HL-60 (cell line): ENCODE data around the gene ELP2.

Source experiments
- DNase-seq, 2 experiments: peaks; one replicate each; pipeline ENCODE4 v3.0.0-alpha.2; 2010 to 2020; ENCODE audit warnings: low read depth in 1 of 2, low spot score in 1 of 2
- H3K27ac ChIP-seq: fragments of 250-450 bp; sonication (Bioruptor Pico); replicated peaks from 2 replicates; pipeline ENCODE4 v1.5.1; 2020; ENCODE audit warnings: mild to moderate bottlenecking, moderate library complexity
- H3K27me3 ChIP-seq: fragments of 250-450 bp; sonication (Bioruptor Pico); 2 replicates; pipeline ENCODE4 v1.5.1; 2021; ENCODE audit warnings: mild to moderate bottlenecking, moderate library complexity; ENCODE audit not compliant: insufficient read depth, poor library complexity, severe bottlenecking
- H3K4me3 ChIP-seq: replicated peaks from 2 replicates; pipeline ENCODE4 v1.5.1; 2011; ENCODE audit warnings: mild to moderate bottlenecking, control low read depth, low read length; ENCODE audit not compliant: insufficient read depth
- CTCF ChIP-seq: IDR thresholded peaks from one replicate; pipeline ENCODE4 v1.5.1; 2011; ENCODE audit warnings: low read length, control low read depth, inconsistent platforms; ENCODE audit not compliant: insufficient read depth
- GABPA ChIP-seq: IDR thresholded peaks from 2 replicates; pipeline ENCODE4 v1.6.1; 2012; ENCODE audit warnings: low read depth
- POLR2AphosphoS5 ChIP-seq: IDR thresholded peaks from 2 replicates; pipeline ENCODE4 v1.6.1; 2012; ENCODE audit warnings: low read depth
- REST ChIP-seq: IDR thresholded peaks from 2 replicates; pipeline ENCODE4 v1.6.1; 2012; ENCODE audit warnings: low read depth; ENCODE audit not compliant: insufficient replicate concordance
- SPI1 ChIP-seq: IDR thresholded peaks from 2 replicates; pipeline ENCODE4 v1.6.1; 2012; ENCODE audit warnings: low read depth, mild to moderate bottlenecking, borderline replicate concordance

ELP2 gene

DNA sequence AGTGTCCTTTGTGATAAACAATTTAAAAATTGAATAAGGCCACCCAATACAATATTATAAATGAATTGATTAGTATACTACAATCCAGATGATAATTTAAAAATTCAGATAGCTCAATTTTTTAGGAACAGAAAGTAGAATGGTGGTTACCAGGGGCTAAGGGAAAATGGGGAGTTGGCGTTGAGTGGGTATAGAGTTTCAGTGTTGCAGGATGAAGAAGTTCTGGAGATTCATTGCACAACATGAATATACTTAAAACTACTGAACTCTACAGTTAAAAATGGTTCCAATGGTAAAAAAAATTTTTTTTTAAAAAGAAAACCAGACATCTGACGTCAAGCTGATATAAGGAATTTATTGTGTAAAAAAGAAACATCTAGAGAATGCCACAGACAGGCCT, 21.5 kb upstream of the ELP2 start:
- H3K27me3 ChIP-seq, result no peaks in the 10 kb centered on the region
- H3K27ac ChIP-seq, result no peak overlapping the region
- H3K4me3 ChIP-seq, result no peak overlapping the region
- no peak for DNase-seq
- TF ChIP-seq GABPA, result no peak
- no peak for TF ChIP-seq CTCF
- no peak for TF ChIP-seq SPI1
- no peak for TF ChIP-seq REST
- no peak for TF ChIP-seq POLR2AphosphoS5

GRCh38 chr18:36108601-36109000, 21.1 kb upstream of the ELP2 start:
- no peak for TF ChIP-seq CTCF
- TF ChIP-seq GABPA, result no peak
- TF ChIP-seq REST, result no peak
- no peak for TF ChIP-seq SPI1
- TF ChIP-seq POLR2AphosphoS5, result no peak
- H3K27me3 ChIP-seq, result no peaks in the 10 kb centered on the region
- H3K27ac ChIP-seq, result no peak overlapping the region
- H3K4me3 ChIP-seq, result no peak overlapping the region
- DNase-seq, result no peak

DNA sequence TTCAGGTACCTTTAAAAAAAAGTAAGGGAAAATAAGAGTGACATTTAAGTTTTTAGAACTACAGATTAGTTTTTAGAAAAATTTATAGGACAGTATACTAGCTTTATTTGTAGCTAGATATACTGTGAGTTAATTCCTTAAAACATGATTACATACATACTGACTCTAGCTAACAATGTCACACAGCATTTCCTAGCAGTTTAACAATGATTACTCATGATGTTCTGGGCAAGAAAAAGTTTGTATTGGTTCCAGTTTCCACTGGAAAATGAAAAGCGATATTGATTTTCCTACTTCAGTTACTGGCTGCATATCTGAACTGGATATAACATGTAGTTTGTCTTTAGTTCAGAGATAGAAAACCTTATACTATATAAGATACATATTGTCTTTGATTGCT, 20.0 kb upstream of the ELP2 start:
- TF ChIP-seq REST (no peak), SPI1 (no peak), POLR2AphosphoS5 (no peak), CTCF (no peak), GABPA (no peak)
- DNase-seq, result no peak
- Histone ChIP-seq H3K27ac (no peak overlapping the region), H3K27me3 (no peaks in the 10 kb centered on the region), H3K4me3 (no peak overlapping the region)
